WTC11 (cell line): ENCODE data around the gene KPNA4.

ENCODE experiments used
- ATF3 ChIP-seq: sonication (generic); formaldehyde crosslinking; conservative IDR thresholded peaks from 2 replicates; pipeline ENCODE4 v1.8.1; 2022; ENCODE audit warnings: mild to moderate bottlenecking, missing genetic modification reagents
- CTCF ChIP-seq: fragments of 200-600 bp; IDR thresholded peaks from 2 replicates; pipeline ENCODE4 v1.8.0; 2022; ENCODE audit warnings: antibody characterized with exemption
- ELF4 ChIP-seq: sonication (generic); formaldehyde crosslinking; IDR thresholded peaks from 2 replicates; pipeline ENCODE4 v1.8.1; 2022; ENCODE audit warnings: low read depth, mild to moderate bottlenecking, moderate library complexity, missing genetic modification reagents
- ETV6 ChIP-seq: sonication (generic); formaldehyde crosslinking; IDR thresholded peaks from 2 replicates; pipeline ENCODE4 v1.8.1; 2022; ENCODE audit warnings: mild to moderate bottlenecking, missing genetic modification reagents
- FOXP1 ChIP-seq: sonication (generic); formaldehyde crosslinking; IDR thresholded peaks from 2 replicates; pipeline ENCODE4 v1.8.0; 2022; ENCODE audit warnings: missing genetic modification reagents, mild to moderate bottlenecking, moderate library complexity, borderline replicate concordance
- JUN ChIP-seq: sonication (generic); formaldehyde crosslinking; IDR thresholded peaks from 2 replicates; pipeline ENCODE4 v1.8.0; 2023; ENCODE audit warnings: mild to moderate bottlenecking, missing genetic modification reagents
- SP1 ChIP-seq: sonication (generic); formaldehyde crosslinking; conservative IDR thresholded peaks from 2 replicates; pipeline ENCODE4 v1.8.1; 2022; ENCODE audit warnings: missing genetic modification reagents
- TCF7 ChIP-seq: sonication (generic); formaldehyde crosslinking; IDR thresholded peaks from 2 replicates; pipeline ENCODE4 v1.8.0; 2022; ENCODE audit warnings: mild to moderate bottlenecking, low read depth, missing genetic modification reagents, moderate library complexity

- TF ChIP-seq CTCF, result no peak
- TF ChIP-seq TCF7, result no peak
- no peak for TF ChIP-seq SP1 (CRISPR knock-in tag)
- no peak for TF ChIP-seq ATF3 (CRISPR knock-in tag)
- no peak for TF ChIP-seq JUN (CRISPR knock-in tag)
- TF ChIP-seq ELF4, result no peak
- no peak for TF ChIP-seq ETV6 (CRISPR knock-in tag)
- TF ChIP-seq FOXP1 (CRISPR knock-in tag), result no peak
Observed at GRCh38 chr3:160471892-160472291, 93.5 kb downstream of the KPNA4 start.
